Stimulated activated CD8-positive, alpha-beta memory T cell treated with anti-CD3 and anti-CD28 coated beads, Interleukin-4, amount 100 ng/mL, for 24 hours (primary cell): ENCODE data around the gene PKP3.
"Not testable (repeated sequence)": the region's sequence is repeated elsewhere in the genome, so short reads cannot be mapped to it uniquely, and the experiment has no call there.

Experiments
- DNase-seq: peaks from one replicate; pipeline ENCODE4 v3.0.0-alpha.2; 2020; ENCODE audit warnings: low read depth

Gene PKP3

GRCh38 chr11:409600-410483, 15.8 kb downstream of the PKP3 start:
- DNase-seq = no peak

- DNase-seq = not testable (repeated sequence)
These were observed 16.7 kb downstream of the PKP3 start for GRCh38 chr11:410711-411110.

DNA sequence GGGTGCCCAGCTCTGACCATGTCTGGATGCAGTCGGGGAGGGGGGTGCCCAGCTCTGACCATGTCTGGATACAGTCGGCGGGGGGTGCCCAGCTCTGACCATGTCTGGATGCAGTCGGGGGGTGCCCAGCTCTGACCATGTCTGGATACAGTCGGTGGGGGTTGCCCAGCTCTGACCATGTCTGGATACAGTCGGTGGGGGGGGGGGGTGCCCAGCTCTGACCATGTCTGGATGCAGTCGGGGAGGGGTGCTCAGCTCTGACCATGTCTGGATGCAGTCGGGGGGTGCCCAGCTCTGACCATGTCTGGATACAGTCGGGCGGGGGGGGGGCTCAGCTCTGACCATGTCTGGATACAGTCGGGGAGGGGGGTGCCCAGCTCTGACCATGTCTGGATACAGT, 17.5 kb downstream of the PKP3 start:
- not testable (repeated sequence) for DNase-seq

DNA sequence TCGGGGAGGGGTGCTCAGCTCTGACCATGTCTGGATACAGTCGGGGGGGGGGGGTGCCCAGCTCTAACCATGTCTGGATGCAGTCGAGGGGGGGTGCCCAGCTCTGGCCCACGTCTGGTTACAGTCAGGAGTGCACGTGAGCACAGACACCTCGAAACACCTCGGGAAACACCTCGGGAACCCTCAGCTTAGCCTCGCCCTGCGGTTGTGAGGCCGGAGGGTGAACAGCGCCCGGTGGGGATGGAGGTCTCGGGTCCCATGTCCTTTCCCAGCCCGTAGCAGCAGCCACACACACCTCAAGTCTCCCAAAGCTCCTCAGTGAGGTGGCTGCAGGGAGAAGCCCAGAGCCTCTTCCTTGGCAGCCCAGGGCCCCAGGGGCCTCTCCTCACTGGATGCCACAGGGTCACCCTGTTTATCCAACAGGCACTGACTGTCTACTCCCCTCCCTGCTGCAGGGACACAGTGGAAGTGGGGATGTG, 18.7 kb downstream of the PKP3 start:
- no peak for DNase-seq

DNA sequence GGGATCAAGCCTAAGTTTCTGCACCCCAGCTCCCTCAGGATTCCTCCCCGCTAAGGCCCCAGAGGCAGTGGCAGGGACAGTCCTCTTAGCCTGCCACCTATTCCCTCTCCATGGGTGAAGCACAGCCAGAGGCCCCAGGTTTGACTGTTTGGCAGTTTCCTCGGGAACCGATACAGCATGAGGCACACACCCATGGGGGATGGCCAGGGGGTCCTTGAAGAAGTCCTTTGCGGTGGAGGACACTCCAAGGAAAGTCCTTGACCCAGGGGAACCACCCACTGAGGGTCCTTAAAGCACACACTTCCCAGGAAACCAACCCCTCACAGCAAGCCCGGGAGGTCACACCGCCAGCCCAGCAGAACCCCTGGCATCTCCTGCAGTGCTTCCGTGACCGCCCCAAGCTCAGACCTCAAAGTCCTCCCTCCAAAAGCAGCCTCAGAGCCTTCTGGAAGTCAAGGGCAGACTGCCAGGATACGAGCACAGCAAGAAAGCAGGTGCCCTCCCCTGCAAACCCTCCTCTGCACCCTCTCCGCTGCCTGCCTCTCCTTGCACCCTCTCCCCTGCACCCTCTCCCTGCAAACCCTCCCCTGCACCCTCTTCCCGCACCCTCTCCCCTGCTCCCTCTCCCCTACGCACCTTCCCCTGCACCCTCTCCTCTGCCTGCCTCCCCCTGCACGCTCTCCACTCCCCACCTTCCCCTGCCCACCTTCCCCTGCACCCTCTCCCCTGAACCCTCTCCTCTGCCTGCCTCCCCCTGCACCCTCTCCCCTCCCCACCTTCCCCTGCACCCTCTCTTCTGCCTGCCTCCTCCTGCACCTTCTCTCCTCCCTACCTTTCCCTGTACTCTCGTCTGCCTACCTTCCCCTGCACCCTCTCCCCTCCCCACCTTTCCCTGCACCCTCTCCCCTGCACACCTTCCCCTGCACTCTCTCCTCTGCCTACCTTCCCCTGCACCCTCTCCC, 19.4 kb downstream of the PKP3 start:
- DNase-seq = no peak

GRCh38 chr11:414318-414857, 20.4 kb downstream of the PKP3 start:
- no peak for DNase-seq

GRCh38 chr11:415640-416041, 21.6 kb downstream of the PKP3 start:
- DNase-seq = no peak

GRCh38 chr11:416051-416756, 22.2 kb downstream of the PKP3 start:
- no peak for DNase-seq

- DNase-seq = peak; percentile 29
These were observed 23.0 kb downstream of the PKP3 start for GRCh38 chr11:416757-417621.

GRCh38 chr11:417652-418342, 23.8 kb downstream of the PKP3 start:
- no peak for DNase-seq

- DNase-seq = no peak
These were observed 24.6 kb downstream of the PKP3 start for GRCh38 chr11:418343-419247.

- no peak for DNase-seq
These were observed 25.4 kb downstream of the PKP3 start for GRCh38 chr11:419248-420005.

- DNase-seq = no peak
These were observed 26.3 kb downstream of the PKP3 start for GRCh38 chr11:420054-420910.

- DNase-seq = no peak
These were observed 26.9 kb downstream of the PKP3 start for GRCh38 chr11:420911-421321.

GRCh38 chr11:422249-422656, 28.2 kb downstream of the PKP3 start:
- no peak for DNase-seq

DNA sequence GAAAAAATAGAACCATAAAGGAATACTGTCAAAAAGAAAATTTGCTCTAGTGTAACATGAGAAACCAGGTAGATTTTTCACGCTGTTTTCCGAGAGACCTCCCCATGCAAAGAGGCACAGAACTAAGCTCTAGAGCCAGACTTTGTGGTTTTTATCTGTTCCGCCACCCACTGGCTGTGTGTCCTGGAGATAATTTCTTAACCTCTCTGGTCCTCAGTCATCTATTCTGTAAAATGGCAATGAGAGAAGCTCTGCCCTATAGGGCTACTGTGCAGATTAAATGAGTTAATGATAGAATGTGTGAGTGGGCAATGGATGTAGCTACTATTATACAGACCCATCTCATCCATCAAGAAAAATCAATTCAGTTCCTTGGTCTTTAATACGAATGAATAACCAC, 30.2 kb downstream of the PKP3 start:
- no peak for DNase-seq

GRCh38 chr11:424766-425165, 30.8 kb downstream of the PKP3 start:
- not testable (repeated sequence) for DNase-seq
